NCI-H446 treated with DMSO at 0.1 percent for 48 hours (cell line): ENCODE results near the gene PDP2.
"Not testable (repeated sequence)": the region's sequence is repeated elsewhere in the genome, so short reads cannot be mapped to it uniquely, and the experiment has no call there.

ENCODE experiments used
- DNase-seq: peaks from one replicate; lab custom pipeline; 2025; lab: John Stamatoyannopoulos, UW

PDP2 gene

GRCh38 chr16:66886321-66886720 lies 6.0 kb downstream of the PDP2 start:
- DNase-seq = no peak

DNA sequence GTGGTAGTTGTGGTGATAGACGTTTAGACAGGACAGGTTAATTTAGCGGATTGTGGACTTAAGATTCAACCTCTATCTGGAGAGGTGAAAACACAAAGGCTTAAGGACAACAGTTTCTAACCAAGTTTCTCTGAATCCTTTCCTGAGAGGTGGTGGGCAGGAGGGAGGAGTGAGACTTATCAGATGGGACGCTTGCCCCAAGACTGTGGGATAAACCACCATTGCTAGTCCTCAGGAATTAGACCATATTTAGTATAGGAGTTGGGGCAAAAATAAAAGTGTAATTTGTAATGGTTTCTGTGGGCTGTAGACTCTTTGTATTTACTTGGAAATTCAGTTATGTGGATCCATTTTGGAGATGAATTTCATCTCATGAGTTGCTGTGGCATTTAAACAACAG lies 6.6 kb downstream of the PDP2 start:
- no peak for DNase-seq

GRCh38 chr16:66888647-66889615 lies 8.6 kb downstream of the PDP2 start:
- no peak for DNase-seq

DNA sequence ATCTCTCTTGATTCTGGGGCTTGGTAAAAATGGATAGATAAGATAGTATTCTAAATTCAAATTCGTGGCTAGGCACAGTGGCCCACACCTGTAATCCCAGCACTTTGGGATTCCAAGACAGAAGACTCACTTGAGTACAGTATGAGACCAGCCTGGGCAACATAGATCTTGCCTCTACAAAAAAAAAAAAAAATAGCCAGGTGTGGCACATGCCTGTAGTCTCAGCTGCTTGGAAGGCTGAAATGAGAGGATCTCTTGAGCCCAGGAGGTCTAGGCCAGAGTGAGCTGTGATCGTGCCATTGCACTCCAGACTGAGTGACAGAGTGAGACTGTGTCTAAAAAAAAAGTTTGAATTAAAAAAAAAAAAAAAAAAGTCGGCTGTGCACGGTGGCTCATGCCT lies 9.3 kb downstream of the PDP2 start:
- no peak for DNase-seq

GRCh38 chr16:66890799-66891198 lies 10.5 kb downstream of the PDP2 start:
- DNase-seq = no peak

DNA sequence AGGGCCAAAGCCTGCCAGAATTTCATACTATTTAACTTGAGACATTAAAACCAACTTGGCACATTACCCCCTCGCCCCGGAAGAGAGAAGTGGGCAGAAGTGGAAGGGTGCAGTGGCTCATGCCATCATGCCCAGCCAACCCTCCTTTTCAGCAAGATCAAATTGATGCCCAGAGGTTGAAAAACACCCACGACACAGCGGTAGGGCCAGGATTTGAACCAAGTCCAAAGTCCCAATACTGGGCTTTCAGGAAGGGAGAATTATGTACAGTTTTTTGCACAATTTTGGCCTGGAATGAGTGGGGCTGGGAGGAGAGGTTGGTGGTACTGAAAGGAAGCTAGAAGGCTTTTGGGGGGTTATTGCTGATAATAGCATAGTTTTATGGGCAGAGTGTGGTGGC lies 11.0 kb downstream of the PDP2 start:
- DNase-seq = no peak

GRCh38 chr16:66891797-66892196 lies 11.5 kb downstream of the PDP2 start:
- DNase-seq = no peak

- DNase-seq = no peak
Measured at GRCh38 chr16:66894055-66894454, 13.7 kb downstream of the PDP2 start.

DNA sequence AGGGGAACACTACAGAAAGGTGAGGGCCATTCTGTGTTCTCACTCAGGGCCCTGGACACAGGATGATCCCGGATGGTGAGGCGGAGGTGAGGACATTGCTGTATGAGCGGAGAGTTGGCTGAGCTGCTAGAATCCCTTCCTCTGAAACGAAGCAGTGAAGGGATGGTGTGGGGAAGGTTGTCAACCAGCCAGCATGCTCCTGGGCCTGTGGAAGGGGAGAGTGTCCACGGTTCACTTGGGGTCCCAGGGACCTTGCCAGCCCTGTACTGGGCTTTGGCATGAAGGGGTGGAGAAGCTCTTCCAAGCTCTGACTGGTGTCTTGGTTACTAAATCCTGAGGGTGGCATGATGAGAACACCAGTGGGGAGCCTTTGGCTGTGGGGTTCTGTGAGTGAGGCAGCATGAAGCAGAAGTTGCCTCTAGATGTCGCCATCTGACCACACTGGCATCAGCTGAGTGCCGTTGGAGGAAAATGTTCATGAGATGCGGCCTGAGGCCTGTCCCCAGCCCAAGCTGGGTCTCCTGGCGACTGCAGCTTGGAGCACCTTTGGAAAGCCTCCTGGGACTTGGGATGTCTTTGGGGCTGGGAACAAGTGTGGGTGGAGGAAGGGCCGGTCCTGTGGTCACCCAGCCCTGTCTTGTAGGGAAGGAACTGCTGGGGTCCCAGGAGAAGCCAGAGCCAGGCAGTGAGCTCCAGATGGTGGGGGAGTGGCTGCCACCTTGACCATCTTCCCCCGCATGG lies 14.8 kb downstream of the PDP2 start:
- DNase-seq = peak; percentile 28

- DNase-seq = no peak
Measured at GRCh38 chr16:66895689-66895979, 15.3 kb downstream of the PDP2 start.

DNA sequence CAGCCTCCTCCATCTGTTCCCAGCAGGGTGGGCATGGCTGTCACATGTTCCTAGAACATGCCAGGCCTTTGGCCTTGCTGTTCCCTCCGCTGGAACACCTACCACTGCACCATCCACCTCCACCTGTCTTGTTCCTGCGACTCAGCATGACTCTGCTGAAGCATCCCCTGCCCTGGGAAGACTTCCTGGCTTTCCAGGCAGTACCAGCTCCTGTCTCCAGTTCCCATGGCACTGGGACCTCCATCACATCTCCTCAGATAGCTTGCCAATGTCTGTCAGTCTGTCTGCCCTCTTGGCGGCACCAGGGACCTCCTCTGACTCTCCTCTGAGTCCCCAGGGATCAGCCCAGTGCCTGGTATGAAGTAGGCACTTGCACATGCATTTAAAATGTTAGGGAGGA lies 15.7 kb downstream of the PDP2 start:
- DNase-seq = no peak

- not testable (repeated sequence) for DNase-seq
Measured at GRCh38 chr16:66896682-66897081, 16.4 kb downstream of the PDP2 start.

DNA sequence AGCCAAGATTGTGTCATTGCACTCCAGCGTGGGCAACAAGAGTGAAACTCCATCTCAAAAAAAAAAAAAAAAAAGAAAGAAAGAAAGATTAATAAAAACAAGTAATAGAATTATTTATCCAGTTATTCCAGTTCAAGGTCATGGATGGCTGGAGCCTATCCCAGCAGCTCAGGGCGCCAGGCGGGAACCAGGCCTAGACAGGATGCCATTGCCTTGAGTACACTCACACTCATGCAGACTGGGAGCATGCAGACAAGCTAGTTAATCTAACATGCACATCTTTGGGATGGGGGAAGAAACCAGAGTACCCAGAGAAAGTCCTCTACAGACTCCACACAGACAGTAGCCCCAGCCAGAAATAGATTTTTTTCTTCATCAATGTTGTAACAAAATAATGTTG lies 17.9 kb downstream of the PDP2 start:
- DNase-seq = no peak

- no peak for DNase-seq
Measured at GRCh38 chr16:66898933-66899309, 18.6 kb downstream of the PDP2 start.

- DNase-seq = no peak
Measured at GRCh38 chr16:66899310-66899944, 19.1 kb downstream of the PDP2 start.

DNA sequence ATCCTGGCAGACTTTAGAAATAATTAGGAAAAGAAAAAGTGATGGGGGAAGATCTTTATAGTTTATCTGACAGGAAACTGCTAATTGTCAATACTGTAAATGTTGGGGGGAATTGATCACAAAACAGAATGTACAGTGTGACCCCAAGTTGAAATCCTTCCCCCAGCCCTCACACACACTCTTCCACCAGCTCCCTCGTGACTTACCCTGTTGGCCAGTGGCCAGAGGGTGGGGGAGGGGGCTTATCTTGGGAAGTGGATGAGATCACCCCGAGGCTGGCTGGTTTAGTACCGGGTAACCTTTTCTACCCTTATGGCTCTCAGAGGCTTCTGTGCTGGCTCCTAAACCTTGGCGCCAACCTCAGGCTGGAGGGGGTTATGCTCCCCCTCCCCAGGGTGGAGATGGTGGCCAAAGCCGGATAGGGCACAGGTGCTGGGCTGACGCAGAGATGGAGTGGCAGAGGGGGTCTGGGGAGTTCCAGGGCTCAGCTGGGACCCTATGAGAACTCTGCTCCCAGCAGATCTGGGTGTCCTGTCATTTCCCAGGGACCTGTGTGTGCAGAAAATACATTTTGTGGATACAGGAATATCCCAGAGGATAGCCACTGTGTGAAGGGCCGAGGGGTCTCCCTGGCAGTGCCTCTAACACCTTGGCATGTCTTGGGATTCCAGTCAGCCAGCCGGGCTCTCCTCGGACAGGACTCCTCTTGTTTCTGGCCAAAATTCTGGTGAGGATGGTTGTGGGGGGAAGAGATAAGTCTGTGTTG lies 19.8 kb downstream of the PDP2 start:
- no peak for DNase-seq

- DNase-seq = no peak
Measured at GRCh38 chr16:66900721-66901441, 20.6 kb downstream of the PDP2 start.

DNA sequence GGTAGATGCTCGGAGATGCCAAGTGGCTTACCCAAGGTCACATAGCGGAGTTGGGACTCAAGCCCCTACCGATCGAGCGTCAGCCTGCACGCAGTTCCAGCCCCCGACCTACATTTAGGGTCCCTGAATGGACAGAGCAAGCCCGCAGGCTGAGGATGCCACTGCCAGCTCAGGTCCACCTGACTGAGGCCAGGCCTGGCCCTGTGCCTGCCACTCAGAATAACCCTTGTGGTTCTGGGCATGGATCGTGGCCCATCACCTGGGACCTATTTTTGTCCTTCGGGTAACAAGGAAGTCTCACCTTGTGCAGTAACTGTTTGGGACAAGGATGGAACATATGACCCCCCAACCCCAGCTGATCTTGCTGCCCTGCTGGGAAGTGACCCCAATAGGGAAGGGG lies 21.3 kb downstream of the PDP2 start:
- no peak for DNase-seq

- DNase-seq = no peak
Measured at GRCh38 chr16:66902648-66903543, 22.6 kb downstream of the PDP2 start.
